HG02943 (cell line): Measurements from ENCODE around the gene TCF12.

ENCODE experiments used
- ATAC-seq: cut with Tn5 transposase; IDR thresholded peaks from one replicate; pipeline ENCODE4 v1.9.1; 2021; ENCODE audit warnings: mild to moderate bottlenecking, low read depth, moderate library complexity; ENCODE audit not compliant: unreplicated experiment

Gene TCF12

GRCh38 chr15:57323806-57324589, 405.6 kb downstream of the TCF12 start:
- no peak for ATAC-seq

GRCh38 chr15:57324590-57324890, 406.1 kb downstream of the TCF12 start:
- ATAC-seq = no peak

DNA sequence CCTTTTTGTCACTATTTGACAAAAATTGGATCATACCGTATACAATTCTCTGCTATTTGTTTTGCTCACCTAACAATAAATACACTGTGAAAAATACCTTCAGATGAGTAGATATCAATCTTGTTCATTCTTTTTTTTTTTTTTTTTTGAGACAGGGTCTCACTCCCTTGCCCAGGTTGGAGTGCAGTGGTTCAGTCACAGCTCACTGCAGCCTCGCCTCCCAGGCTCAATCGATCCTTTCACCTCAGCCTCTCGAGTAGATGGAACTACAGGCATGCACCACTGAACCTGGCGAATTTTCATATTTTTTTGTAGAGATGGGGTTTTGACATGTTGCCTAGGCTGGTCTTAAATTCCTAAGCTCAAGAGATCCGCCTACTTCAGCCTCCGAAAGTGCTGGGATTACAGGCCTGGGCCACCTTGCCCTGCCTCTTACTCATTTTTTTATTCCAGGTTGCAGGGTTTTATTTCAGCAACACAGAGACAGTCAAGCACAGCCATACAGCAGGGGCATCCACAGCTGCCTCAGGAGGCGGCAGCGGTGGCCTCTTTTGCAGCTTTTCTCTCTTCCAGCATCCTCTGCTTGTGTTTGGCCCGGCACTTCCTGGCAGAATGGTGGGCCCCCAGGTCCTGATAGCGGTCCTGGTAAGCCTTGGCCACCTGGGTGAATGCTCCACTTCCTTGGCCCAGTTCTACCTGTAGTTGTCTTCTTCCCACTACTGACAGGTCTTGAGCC, 406.7 kb downstream of the TCF12 start:
- ATAC-seq = no peak

DNA sequence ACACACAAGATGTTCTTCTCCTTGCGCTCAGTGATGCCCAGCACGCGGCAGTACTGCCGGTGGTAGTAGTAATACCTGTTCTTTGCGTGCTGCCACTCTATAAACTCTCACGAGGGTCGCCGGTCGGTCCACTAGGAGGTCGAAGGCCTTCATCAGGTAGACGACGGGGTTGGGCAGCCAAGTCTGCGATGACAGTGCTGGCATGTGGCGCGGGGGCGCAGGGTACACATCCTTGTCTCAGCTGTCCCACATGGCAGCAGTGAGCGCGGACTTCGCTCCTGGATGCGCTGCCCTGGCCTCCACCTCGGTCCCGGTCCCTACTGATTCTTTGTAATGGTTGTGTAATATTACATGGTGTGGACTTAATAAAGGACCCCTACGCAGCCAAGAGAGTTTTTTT, 407.8 kb downstream of the TCF12 start:
- ATAC-seq = no peak

DNA sequence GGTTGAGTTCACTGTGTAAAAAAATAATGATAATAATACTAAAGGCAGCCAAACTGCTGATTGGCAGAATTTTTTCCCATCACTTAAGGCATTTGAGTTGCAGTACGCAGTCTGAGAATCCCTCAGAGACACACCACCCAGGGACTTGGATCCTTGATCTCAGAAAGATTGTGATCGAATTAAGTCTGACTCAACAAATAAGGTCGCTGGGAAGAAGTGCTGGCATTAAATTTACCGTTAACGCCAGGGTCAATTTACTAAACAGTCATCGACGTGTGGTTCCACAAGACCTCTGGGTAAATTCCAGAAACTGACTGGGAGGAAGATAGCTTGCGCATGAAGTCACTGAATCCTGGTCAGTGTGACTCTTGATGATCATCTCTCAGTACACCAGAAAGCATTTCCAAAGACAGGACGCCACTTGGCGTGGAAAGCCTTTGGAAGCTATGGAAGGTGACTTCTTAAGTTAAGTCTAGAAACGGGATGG, 409.6 kb downstream of the TCF12 start:
- no peak for ATAC-seq

DNA sequence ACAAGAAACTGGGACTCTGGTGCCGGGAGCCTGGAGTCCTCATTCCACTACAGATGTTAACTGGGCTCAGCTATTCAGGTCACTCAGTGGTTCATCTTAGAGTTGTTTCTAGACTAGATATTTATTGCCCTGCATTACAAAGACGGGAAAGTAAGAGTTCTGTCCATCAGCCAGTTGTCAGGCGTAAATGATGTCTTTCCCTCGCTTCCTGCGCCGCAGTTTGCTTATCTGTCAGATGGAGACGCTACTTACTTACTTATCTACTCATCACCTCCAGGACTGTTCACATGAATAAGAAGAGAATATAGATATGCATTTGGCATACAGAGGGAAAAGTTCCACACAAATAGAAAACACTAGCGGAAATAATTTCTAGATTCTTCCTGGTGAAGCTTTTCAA, 410.0 kb downstream of the TCF12 start:
- no peak for ATAC-seq

GRCh38 chr15:57328897-57329296, 410.5 kb downstream of the TCF12 start:
- no peak for ATAC-seq

GRCh38 chr15:57329582-57330367, 411.3 kb downstream of the TCF12 start:
- no peak for ATAC-seq

GRCh38 chr15:57330619-57331340, 412.3 kb downstream of the TCF12 start:
- no peak for ATAC-seq

GRCh38 chr15:57332326-57332725, 413.9 kb downstream of the TCF12 start:
- no peak for ATAC-seq

GRCh38 chr15:57333487-57333886, 415.0 kb downstream of the TCF12 start:
- ATAC-seq = no peak

DNA sequence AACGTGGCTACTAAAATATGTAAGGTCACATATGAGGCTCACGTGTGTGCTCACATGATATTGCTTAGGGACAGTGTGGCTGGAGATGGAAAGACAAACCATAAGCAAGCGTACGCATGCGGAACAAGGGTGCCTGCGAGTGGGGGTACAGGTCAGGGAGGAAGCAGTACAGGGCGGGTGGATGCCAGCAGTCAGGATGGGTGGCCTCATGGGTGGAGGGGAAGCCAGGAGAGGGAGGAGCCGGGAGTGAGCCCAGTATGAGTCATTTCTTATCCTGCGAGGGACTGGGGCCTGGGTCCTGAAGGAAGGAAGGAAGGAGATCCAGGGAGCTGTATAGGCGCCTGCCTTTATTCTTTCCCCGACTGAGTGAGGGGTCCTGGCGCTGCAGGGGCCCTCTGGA, 415.8 kb downstream of the TCF12 start:
- ATAC-seq = no peak

DNA sequence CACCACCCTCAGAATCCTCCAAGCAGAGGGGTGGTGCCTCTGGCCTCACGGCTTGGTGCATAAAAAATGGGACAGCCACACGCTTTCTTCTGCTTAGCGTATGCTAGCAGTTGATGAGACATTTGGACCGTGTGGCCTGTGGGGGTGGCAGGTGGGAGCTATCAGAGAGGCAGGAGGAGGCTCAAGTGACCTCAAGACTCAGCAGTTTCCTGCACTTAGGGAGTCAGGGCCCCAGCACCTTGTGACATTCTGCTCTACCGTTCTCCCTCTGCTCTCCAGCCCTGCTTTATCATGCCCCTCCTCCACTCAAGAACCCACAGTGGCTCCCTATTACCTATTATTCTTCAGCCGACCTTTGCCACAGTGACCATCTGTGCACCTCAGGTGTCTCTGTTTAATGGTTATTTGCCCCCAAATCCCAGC, 416.9 kb downstream of the TCF12 start:
- no peak for ATAC-seq

- no peak for ATAC-seq
Observed at GRCh38 chr15:57335719-57336118, 417.3 kb downstream of the TCF12 start.

DNA sequence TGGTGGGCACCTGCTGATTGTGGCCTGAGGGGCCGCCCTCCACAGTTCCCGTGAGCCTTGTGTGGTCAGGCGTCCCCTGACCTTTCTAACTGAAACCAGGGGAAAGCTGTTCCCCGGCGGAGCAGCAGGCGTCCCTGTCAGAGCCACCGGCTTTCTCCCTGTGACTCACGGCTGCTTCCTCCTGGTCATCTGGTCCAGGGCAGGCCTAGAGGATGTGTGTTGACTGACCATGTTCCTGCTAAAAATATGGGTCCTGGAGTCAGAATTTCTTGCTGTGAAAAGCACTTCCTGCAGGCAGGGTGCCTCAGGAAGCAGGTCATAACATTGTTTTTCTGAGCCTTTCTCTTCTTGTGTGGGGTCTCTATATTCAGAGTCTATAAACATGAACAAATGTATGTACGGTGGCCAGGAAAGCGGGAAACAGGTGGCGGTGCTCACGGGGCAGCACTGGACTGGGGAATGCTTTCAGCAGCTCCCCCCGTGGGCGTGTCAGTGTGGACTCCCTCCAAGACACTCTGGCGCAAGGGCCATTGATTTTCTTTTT, 419.5 kb downstream of the TCF12 start:
- no peak for ATAC-seq

DNA sequence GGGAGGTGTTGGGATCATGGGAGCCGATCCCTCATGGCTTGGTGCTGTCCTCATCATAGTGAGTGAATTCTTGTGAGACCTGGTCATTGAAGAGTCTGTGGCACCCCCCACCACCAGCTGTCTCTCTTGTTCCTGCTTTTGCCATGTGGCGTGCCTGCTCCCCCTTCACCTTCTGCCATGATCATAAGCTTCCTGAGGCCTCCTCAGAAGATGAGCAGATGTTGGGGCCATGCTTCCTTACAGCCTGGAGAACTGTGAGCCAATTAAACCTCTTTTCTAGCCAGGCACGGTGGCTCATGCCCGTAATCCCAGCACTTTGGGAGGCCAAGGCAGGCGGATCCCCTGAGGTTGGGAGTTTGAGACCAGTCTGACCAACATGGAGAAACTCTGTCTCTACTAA, 420.9 kb downstream of the TCF12 start:
- no peak for ATAC-seq
